SU-DHL-6 (cell line): ENCODE data around the gene SNAP23.

Source experiments
- H2AFZ ChIP-seq: fragments of 200-600 bp; sonication (generic); 2 replicates; pipeline ENCODE4 v1.6.1; 2014; ENCODE audit warnings: low read depth, mild to moderate bottlenecking, moderate library complexity, mixed read lengths, antibody characterized with exemption, low read length; ENCODE audit not compliant: severe bottlenecking
- H3F3A ChIP-seq: fragments of 200-600 bp; shearing (Covaris generic); 2 replicates; pipeline ENCODE4 v1.6.0; 2016; ENCODE audit warnings: antibody characterized with exemption, mild to moderate bottlenecking; ENCODE audit not compliant: insufficient read depth
- H3K27ac ChIP-seq: fragments of 200-600 bp; sonication (generic); 2 replicates; pipeline ENCODE4 v1.5.1; 2016; ENCODE audit warnings: low read depth, mild to moderate bottlenecking, low read length, moderate library complexity, mixed read lengths
- H3K27me3 ChIP-seq: fragments of 200-600 bp; sonication (generic), shearing (Covaris generic); 2 replicates; pipeline ENCODE4 v1.6.0; 2014; ENCODE audit warnings: mild to moderate bottlenecking, low read length
- H3K36me3 ChIP-seq: fragments of 200-600 bp; sonication (generic); 2 replicates; pipeline ENCODE4 v1.6.1; 2014; ENCODE audit warnings: mild to moderate bottlenecking, low read length, mixed read lengths
- H3K4me2 ChIP-seq: fragments of 300-600, 200-600 bp; shearing (Covaris generic), sonication (generic); 2 replicates; pipeline ENCODE4 v1.6.0; 2014; ENCODE audit warnings: low read length, low read depth, mild to moderate bottlenecking; ENCODE audit not compliant: poor library complexity, severe bottlenecking
- H3K4me3 ChIP-seq: fragments of 200-600 bp; sonication (generic); 2 replicates; pipeline ENCODE4 v1.5.1; 2014; ENCODE audit warnings: antibody characterized with exemption, low read length, mild to moderate bottlenecking, mixed read lengths; ENCODE audit not compliant: insufficient read depth, poor library complexity, severe bottlenecking
- H3K79me2 ChIP-seq: fragments of 200-600 bp; sonication (generic); 2 replicates; pipeline ENCODE4 v1.6.1; 2014; ENCODE audit warnings: mild to moderate bottlenecking, low read length, moderate library complexity; ENCODE audit not compliant: insufficient read depth
- H3K9ac ChIP-seq: fragments of 200-600 bp; sonication (generic); 2 replicates; pipeline ENCODE4 v1.7.0; 2014; ENCODE audit warnings: mild to moderate bottlenecking, low read length
- H3K9me2 ChIP-seq: fragments of 200-600 bp; sonication (generic); replicated peaks from 2 replicates; pipeline ENCODE4 v1.6.1; 2014; ENCODE audit warnings: low read length; ENCODE audit not compliant: insufficient read depth
- H3K9me3 ChIP-seq: fragments of 200-600 bp; sonication (generic); 2 replicates; pipeline ENCODE4 v1.6.1; 2014; ENCODE audit warnings: low read length, mixed read lengths; ENCODE audit not compliant: insufficient read depth
- H4K20me1 ChIP-seq: fragments of 200-600 bp; sonication (generic); 2 replicates; pipeline ENCODE4 v1.6.1; 2014; ENCODE audit warnings: low read depth, mild to moderate bottlenecking, antibody characterized with exemption, low read length, moderate library complexity, mixed read lengths
- EZH2phosphoT487 ChIP-seq: fragments of 200-600 bp; sonication (generic), shearing (Covaris generic); conservative IDR thresholded peaks from 2 replicates; pipeline ENCODE4 v1.6.1; 2018; ENCODE audit warnings: mild to moderate bottlenecking, antibody characterized with exemption, low read length, moderate library complexity, mixed read lengths
- TF ChIP-seq, protein P1 (sequence below): fragments of 200-600 bp; sonication (generic); IDR thresholded peaks from one replicate; pipeline ENCODE4 v1.5.1; 2017; ENCODE audit warnings: antibody characterized with exemption, mild to moderate bottlenecking, low read length, moderate library complexity; ENCODE audit not compliant: insufficient read depth, poor library complexity, severe bottlenecking

SNAP23 gene

DNA sequence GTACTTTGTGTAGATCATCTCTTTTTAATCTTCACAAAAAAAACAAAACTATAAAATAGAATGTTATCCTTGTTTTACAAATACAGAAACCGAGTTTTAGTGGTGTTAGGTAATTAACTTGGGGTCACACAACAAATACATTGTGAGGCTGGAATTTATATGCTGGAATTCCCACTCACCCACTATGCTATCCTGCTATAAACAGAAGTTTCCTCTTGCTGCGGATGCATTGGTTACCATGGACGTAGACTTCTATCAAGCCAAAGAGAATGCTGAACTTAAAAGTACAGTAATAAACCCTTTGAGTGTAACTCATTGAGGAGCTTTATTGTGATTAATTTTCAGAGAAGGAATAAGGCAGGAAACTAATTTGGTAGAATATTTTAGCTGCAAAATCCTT is 9.2 kb downstream of the SNAP23 start:
- Histone ChIP-seq H3F3A (peaks cover 11% of the 10 kb centered on the region), H3K27ac (peak overlapping the region; percentile 71), H3K79me2 (peaks cover 65% of the 10 kb centered on the region)

DNA sequence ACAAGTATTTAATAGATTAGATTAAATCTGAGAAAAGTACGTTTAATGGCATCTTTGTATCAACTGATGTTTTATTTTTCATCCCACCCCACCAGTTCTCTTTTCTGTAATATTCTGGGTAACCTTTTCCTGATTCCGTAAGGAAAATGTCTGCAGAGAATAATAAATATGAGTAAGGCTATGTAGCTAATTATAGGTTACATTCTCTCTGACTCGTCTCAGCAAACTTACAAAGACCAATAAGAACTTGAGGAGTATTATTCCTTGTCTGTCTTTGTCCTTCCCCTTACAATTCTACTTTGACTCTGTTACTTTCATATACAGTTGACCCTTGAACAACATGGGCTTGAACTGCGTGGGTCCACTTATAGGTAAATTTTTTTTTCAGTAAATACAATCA is 12.1 kb downstream of the SNAP23 start:
- 0 out of 2 replicates have a peak, but pooled peaks cover 4% of the 10 kb centered on the region for H4K20me1 ChIP-seq
- no peak overlapping the region for H3K4me3 ChIP-seq
- no peaks in the 10 kb centered on the region for H3K9me2 ChIP-seq
- H3K27ac ChIP-seq, result no peak overlapping the region
- H3K36me3 ChIP-seq, result no peaks in the 10 kb centered on the region; the same call in 1 of the 2 replicates
- H3K9me3 ChIP-seq, result no peaks in the 10 kb centered on the region
- no peak for TF ChIP-seq EZH2phosphoT487
- TF ChIP-seq, protein P1, sequence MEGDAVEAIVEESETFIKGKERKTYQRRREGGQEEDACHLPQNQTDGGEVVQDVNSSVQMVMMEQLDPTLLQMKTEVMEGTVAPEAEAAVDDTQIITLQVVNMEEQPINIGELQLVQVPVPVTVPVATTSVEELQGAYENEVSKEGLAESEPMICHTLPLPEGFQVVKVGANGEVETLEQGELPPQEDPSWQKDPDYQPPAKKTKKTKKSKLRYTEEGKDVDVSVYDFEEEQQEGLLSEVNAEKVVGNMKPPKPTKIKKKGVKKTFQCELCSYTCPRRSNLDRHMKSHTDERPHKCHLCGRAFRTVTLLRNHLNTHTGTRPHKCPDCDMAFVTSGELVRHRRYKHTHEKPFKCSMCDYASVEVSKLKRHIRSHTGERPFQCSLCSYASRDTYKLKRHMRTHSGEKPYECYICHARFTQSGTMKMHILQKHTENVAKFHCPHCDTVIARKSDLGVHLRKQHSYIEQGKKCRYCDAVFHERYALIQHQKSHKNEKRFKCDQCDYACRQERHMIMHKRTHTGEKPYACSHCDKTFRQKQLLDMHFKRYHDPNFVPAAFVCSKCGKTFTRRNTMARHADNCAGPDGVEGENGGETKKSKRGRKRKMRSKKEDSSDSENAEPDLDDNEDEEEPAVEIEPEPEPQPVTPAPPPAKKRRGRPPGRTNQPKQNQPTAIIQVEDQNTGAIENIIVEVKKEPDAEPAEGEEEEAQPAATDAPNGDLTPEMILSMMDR, result no peak
- no peaks in the 10 kb centered on the region for H3K27me3 ChIP-seq
- no peak overlapping the region for H2AFZ ChIP-seq
- no peak overlapping the region for H3K4me2 ChIP-seq
- H3K79me2 ChIP-seq, result peaks cover 38% of the 10 kb centered on the region
- no peak overlapping the region for H3K9ac ChIP-seq
- peaks cover 14% of the 10 kb centered on the region for H3F3A ChIP-seq

More for the DNA sequence above, 9.2 kb downstream of the SNAP23 start:
- no peak for TF ChIP-seq EZH2phosphoT487
- TF ChIP-seq, protein P1, result no peak
- Histone ChIP-seq H3K4me3 (no peak overlapping the region), H3K36me3 (no peaks in the 10 kb centered on the region), H3K27me3 (no peaks in the 10 kb centered on the region), H3K9ac (no peak overlapping the region), H3K9me3 (no peaks in the 10 kb centered on the region), H2AFZ (no peak overlapping the region), H3K4me2 (peak overlapping the region; percentile 51), H3K9me2 (no peaks in the 10 kb centered on the region), H4K20me1 (no peaks in the 10 kb centered on the region)

DNA sequence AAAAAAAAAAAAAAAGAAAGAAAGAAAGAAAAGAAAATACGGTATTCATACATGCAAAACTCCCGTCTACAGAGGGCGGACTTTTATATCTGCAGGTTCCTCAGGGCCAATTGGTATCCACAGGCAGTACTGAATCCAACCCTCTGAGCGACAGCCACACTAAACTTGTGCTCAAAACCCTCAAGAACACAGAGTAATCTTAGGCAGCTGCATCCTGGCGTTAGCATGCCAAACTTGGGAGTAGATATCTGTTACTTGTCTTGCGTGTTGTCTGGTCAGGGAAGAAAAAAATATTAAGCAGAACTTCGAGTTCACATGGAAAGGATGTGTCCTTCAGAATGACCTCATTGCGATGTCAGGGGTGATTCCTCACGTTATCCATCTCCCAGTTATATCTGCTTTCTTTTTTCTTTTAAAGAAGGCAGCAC is 12.8 kb downstream of the SNAP23 start:
- H3K79me2 ChIP-seq, result peaks cover 32% of the 10 kb centered on the region
- H3K9me2 ChIP-seq, result no peaks in the 10 kb centered on the region
- no peak overlapping the region for H3K27ac ChIP-seq
- peaks cover 9% of the 10 kb centered on the region for H3F3A ChIP-seq
- peaks cover 4% of the 10 kb centered on the region; the same call in 1 of the 2 replicates for H3K36me3 ChIP-seq
- H3K9me3 ChIP-seq, result no peaks in the 10 kb centered on the region
- no peak for TF ChIP-seq EZH2phosphoT487
- TF ChIP-seq, protein P1, result no peak
- H4K20me1 ChIP-seq, result 0 out of 2 replicates have a peak, but pooled peaks cover 4% of the 10 kb centered on the region
- H3K4me3 ChIP-seq, result no peak overlapping the region
- H3K4me2 ChIP-seq, result no peak overlapping the region
- H3K27me3 ChIP-seq, result no peaks in the 10 kb centered on the region
- H3K9ac ChIP-seq, result no peak overlapping the region
- H2AFZ ChIP-seq, result no peak overlapping the region
